Right cardiac atrium (tissue), 5 donors: ENCODE results near the gene OR52E4. TPM values are rescaled to one million over a fixed set of nuclear protein-coding genes. Genes with fewer than 3 reads are reported as not detected.

ENCODE experiments used
- ATAC-seq, 2 donors: fragments of 200-7000 bp; cut with Tn5 transposase; one replicate each; pipeline versions ENCODE4 v1.8.0 to v1.9.1; 2020; ENCODE audit warnings: moderate library complexity in 2 of 2, mild to moderate bottlenecking in 1 of 2
- DNase-seq, 3 donors: peaks; one replicate each; pipeline ENCODE4 v3.0.0-alpha.2; 2020
- H3K27ac ChIP-seq: one replicate; pipeline ENCODE4 v1.5.1; 2013; ENCODE audit warnings: mild to moderate bottlenecking, low read length, control low read depth, moderate library complexity
- H3K27me3 ChIP-seq: one replicate; pipeline ENCODE4 v1.6.1; 2013; ENCODE audit not compliant: control insufficient read depth, insufficient read depth
- H3K4me1 ChIP-seq: one replicate; pipeline ENCODE4 v1.6.1; 2013; ENCODE audit warnings: low read length; ENCODE audit not compliant: control insufficient read depth, insufficient read depth
- H3K4me3 ChIP-seq: one replicate; pipeline ENCODE4 v1.5.1; 2013; ENCODE audit warnings: low read length, control low read depth
- H3K9me3 ChIP-seq: one replicate; pipeline ENCODE4 v1.6.1; 2013; ENCODE audit warnings: low read length; ENCODE audit not compliant: control insufficient read depth
- WGBS: extraction: QIAGEN DNeasy Blood & Tissue Kit; methylation state at CpG from one replicate; pipeline ENCODE4 v1.1.7; 2013; 5-methylcytosine and 5-hydroxymethylcytosine counted together
- intact Hi-C, 4 donors: fragments of 100-400 bp; cut with DNase I; formaldehyde crosslinking; loops; one replicate each; pipeline versions ENCODE4 v1.11.0 to v1.14.0; 2022 to 2023
- polyA plus RNA-seq: library from polyadenylated mRNA; stranded (reverse); fragments of 200-250 nt; gene quantifications from one replicate; pipeline ENCODE4 v1.2.3, GENCODE V29; 2013
- total RNA-seq, 4 donors: library from RNA; stranded (reverse); fragmentation: NEBNext Ultra II Directional; extraction: Animal tissue kit (Norgen Biotek cat#: 25700); gene quantifications; one replicate each; pipeline ENCODE4 v1.2.1, GENCODE V29; 2021
- donor health status: healthy with polysubstance abuse.
- donor health status: DM: no; HTN: yes; CAD: no.
- donor health status: DM: no; HTN: no; CAD: no.
- donor health status: DM: no; HTN: yes; CAD: no; lungs with severe emphysema.
- donor health status: DM: yes; HTN: yes; CAD: no.

The OR52E4 gene
- total and polyA plus RNA-seq, 5 donors, result not detected

DNA sequence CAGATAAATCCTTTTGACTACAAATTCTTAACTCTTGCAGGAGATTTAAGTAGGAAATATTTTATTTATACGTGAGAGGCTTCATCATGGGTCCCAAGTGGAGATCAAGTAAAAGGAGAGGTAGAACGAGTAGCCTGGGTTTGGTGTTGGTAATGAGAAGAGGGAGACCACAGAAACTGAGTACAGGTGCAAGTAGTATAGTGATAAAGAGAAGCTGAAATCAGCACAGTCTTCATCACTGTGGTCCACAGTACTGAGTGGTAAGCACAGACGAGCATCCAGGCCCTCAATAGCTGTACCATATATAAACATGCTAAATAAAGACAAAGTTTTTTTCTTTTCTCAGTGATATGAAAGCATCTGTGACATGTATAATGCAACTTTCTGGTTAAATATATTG is 6.7 kb downstream of the OR52E4 start:
- intact Hi-C loops, result no loop called here
- Histone ChIP-seq H3K27me3 (no peaks in the 10 kb centered on the region), H3K27ac (no peak overlapping the region), H3K4me1 (no peaks in the 10 kb centered on the region), H3K9me3 (no peaks in the 10 kb centered on the region), H3K4me3 (no peak overlapping the region)
- ATAC-seq, result no peak
- 61% methylated on average over 3 of the region's 3 CpGs for WGBS
- no peak for DNase-seq

DNA sequence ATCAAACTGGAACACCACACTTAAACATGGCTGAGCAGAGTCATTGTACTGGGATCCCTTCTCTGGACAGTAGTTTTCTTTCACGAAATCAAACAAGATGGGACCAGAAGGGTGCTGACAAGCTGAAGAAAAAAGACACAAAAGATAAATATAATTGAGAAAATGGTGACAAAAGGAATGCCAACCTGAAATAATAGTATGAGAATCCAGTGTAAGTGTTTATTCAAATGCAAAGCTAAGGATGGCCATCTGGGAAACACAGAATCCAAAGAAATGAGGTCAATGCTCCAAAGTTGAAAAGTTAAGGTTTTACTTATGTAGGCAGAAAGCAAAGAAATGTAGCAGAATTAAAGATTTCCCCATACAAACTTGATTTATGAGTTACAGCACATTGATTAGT is 7.2 kb downstream of the OR52E4 start:
- Histone ChIP-seq H3K9me3 (no peaks in the 10 kb centered on the region), H3K27me3 (no peaks in the 10 kb centered on the region), H3K27ac (no peak overlapping the region), H3K4me3 (no peak overlapping the region), H3K4me1 (no peaks in the 10 kb centered on the region)
- WGBS, result 46% methylated on average over 1 of the region's 1 CpG
- ATAC-seq (no peak), DNase-seq (no peak)
- intact Hi-C loops, result no loop called here

GRCh38 chr11:5891216-5891800 is 10.9 kb downstream of the OR52E4 start:
- no peaks in the 10 kb centered on the region for H3K4me1 ChIP-seq
- no peak overlapping the region for H3K4me3 ChIP-seq
- no peaks in the 10 kb centered on the region for H3K9me3 ChIP-seq
- intact Hi-C loops, result no loop called here
- DNase-seq (no peak), ATAC-seq (no peak)
- WGBS, result 56% methylated on average over 4 of the region's 4 CpGs
- H3K27me3 ChIP-seq, result no peaks in the 10 kb centered on the region
- H3K27ac ChIP-seq, result no peak overlapping the region

GRCh38 chr11:5892908-5893307 is 12.5 kb downstream of the OR52E4 start, which contains the start of gene OR52E5:
Gene OR52E5 (plus strand): TSS chr11:5893208. CDS start chr11:5900777, 7,569 bp downstream.
- intact Hi-C loops, result no loop called here
- H3K4me3 ChIP-seq, result no peak within 1 kb of the TSS
- H3K9me3 ChIP-seq, result no peaks in the 10 kb centered on the region
- DNase-seq, result no peak
- ATAC-seq, result no peak
- WGBS, result 87% methylated on average over 3 of the region's 3 CpGs
- no peak within 1 kb of the TSS for H3K27ac ChIP-seq
- no peaks in the 10 kb centered on the region for H3K27me3 ChIP-seq
- H3K4me1 ChIP-seq, result no peaks in the 10 kb centered on the region

GRCh38 chr11:5899534-5899933 is 19.1 kb downstream of the OR52E4 start:
- Histone ChIP-seq H3K4me3 (no peak overlapping the region), H3K4me1 (no peaks in the 10 kb centered on the region), H3K27ac (no peak overlapping the region), H3K9me3 (no peaks in the 10 kb centered on the region), H3K27me3 (no peaks in the 10 kb centered on the region)
- ATAC-seq, result no peak
- WGBS, result 75% methylated on average over 2 of the region's 2 CpGs
- DNase-seq, result no peak
- intact Hi-C loops, result no loop called here

GRCh38 chr11:5910540-5910939 is 30.1 kb downstream of the OR52E4 start:
- no peaks in the 10 kb centered on the region for H3K4me1 ChIP-seq
- DNase-seq (no peak), ATAC-seq (no peak)
- H3K27me3 ChIP-seq, result no peaks in the 10 kb centered on the region
- no peak overlapping the region for H3K4me3 ChIP-seq
- no peaks in the 10 kb centered on the region for H3K9me3 ChIP-seq
- WGBS, result 71% methylated on average over 2 of the region's 2 CpGs
- intact Hi-C loops, result no loop called here
- H3K27ac ChIP-seq, result no peak overlapping the region

DNA sequence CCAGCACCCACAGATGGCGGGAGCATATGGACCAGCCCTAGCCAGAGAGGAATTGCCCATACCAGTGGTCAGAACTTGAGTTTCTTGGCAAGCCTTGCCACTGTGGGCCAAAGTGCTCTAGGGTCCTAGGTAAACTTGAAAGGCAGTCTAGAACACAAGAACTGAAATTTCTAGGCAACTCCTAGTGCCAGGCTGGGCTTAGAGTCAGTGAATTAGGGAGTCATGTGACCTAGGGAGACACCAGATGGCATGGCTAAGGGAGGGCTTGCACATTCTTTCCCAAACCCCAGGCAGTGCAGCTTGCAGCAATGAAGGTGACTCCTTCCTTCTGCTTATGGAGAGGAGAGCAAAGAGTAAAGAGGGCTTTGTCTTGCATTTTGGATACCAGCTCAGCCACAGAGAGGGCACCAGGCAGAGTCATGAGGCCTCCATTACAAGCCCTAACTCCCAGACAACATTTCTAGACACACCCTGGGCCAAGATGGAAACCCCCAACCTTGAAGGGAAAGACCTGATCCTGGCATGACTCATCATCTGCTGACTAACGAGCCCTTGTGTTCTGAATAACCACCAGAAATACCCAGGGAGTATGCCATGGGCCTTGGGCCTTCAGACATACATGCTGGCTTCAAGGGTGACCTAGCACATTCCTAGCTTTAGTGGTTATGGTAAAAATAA is 42.5 kb downstream of the OR52E4 start:
- no peak for ATAC-seq
- intact Hi-C loops, result no loop called here
- Histone ChIP-seq H3K9me3 (no peaks in the 10 kb centered on the region), H3K27me3 (no peaks in the 10 kb centered on the region), H3K4me1 (no peaks in the 10 kb centered on the region), H3K4me3 (no peak overlapping the region), H3K27ac (no peak overlapping the region)
- DNase-seq, result no peak
- 70% methylated on average over 2 of the region's 2 CpGs for WGBS

DNA sequence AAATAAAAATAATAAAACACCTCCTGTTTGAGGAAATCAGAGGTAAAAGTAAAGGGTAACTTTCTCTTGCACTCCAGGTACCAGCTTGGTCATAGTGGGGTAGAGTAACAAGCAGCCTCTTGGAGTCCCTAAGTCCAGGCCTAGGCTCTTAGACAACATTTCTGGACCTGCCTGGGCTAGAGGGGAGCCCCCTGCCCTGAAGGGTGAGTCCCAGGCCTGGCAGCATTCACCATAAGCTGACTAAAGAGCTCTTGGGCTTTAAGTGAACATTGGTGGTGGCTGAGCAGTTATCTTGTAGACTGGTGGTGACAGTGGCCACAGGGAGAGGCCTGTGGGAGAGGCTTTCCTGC is 43.0 kb downstream of the OR52E4 start:
- no peak for ATAC-seq
- no peaks in the 10 kb centered on the region for H3K4me1 ChIP-seq
- DNase-seq, result no peak
- intact Hi-C loops, result no loop called here
- H3K4me3 ChIP-seq, result no peak overlapping the region
- H3K9me3 ChIP-seq, result no peaks in the 10 kb centered on the region
- no peaks in the 10 kb centered on the region for H3K27me3 ChIP-seq
- H3K27ac ChIP-seq, result no peak overlapping the region

- no peak for DNase-seq
- Histone ChIP-seq H3K9me3 (no peaks in the 10 kb centered on the region), H3K27ac (no peak overlapping the region), H3K27me3 (no peaks in the 10 kb centered on the region), H3K4me3 (no peak overlapping the region), H3K4me1 (no peaks in the 10 kb centered on the region)
- no peak for ATAC-seq
- intact Hi-C loops, result no loop called here
Observed at GRCh38 chr11:5923794-5924193, 43.4 kb downstream of the OR52E4 start.

DNA sequence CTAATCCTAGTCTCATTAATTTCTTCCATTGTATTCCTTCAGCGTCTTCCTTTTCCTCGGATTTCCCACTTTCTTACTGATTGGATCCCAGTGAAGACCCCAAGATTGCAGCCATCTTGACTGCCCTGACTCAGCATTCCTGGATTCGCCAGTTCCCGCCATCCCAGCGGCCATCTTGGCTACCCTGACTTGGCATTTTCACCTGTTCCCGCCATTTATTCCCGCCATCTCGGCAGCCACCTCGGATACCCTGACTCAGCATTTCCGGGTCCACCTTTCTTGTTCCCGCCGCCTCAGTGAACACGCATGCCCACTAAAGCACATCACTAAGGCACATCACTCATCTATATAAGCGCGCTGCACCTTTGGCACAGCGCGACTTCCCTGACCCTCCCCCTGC is 47.8 kb downstream of the OR52E4 start:
- no peak overlapping the region for H3K27ac ChIP-seq
- no peaks in the 10 kb centered on the region for H3K27me3 ChIP-seq
- H3K4me3 ChIP-seq, result no peak overlapping the region
- ATAC-seq (no peak), DNase-seq (no peak)
- H3K9me3 ChIP-seq, result no peaks in the 10 kb centered on the region
- intact Hi-C loops, result no loop called here
- WGBS, result 95% methylated on average over 17 of the region's 17 CpGs
- no peaks in the 10 kb centered on the region for H3K4me1 ChIP-seq

GRCh38 chr11:5928811-5929210 is 48.4 kb downstream of the OR52E4 start:
- intact Hi-C loops, result no loop called here
- no peak for ATAC-seq
- 85% methylated on average over 15 of the region's 15 CpGs for WGBS
- no peak for DNase-seq
- no peaks in the 10 kb centered on the region for H3K9me3 ChIP-seq
- no peak overlapping the region for H3K4me3 ChIP-seq
- no peak overlapping the region for H3K27ac ChIP-seq
- H3K4me1 ChIP-seq, result no peaks in the 10 kb centered on the region
- H3K27me3 ChIP-seq, result no peaks in the 10 kb centered on the region
